A673 (cell line): ENCODE results near the gene ADCY3. TPM values are rescaled to one million over a fixed set of nuclear protein-coding genes. Genes with fewer than 3 reads are reported as not detected.

Experiments used
- BruUV-seq: library from RNA; stranded (reverse); fragments of 400-500 nt; replicated peaks from 2 replicates; lab custom pipeline; 2021; lab: Mats Ljungman, UMichigan
- CTCF ChIA-PET: fragments of 300-600 bp; sonication (Branson Sonifier 250); formaldehyde crosslinking; loops from one replicate; lab custom pipeline; 2022; ENCODE audit warnings: antibody characterized with exemption; lab: Charles Lee
- POLR2A ChIA-PET: fragments of 300-600 bp; sonication (Branson Sonifier 250); formaldehyde crosslinking; loops from one replicate; lab custom pipeline; 2022; ENCODE audit warnings: antibody characterized with exemption; ENCODE audit not compliant: low non-redundant PET; lab: Charles Lee
- DNase-seq: peaks from one replicate; pipeline ENCODE4 v3.0.0-alpha.2; 2015; ENCODE audit warnings: low spot score
- H3K27ac ChIP-seq: fragments of 200-600 bp; sonication (generic); 2 replicates; pipeline ENCODE4 v1.5.1; 2016; ENCODE audit warnings: mixed run types, low read depth, mild to moderate bottlenecking, mixed read lengths, antibody characterized with exemption, low read length; ENCODE audit not compliant: poor library complexity, severe bottlenecking
- H3K27me3 ChIP-seq: fragments of 200-600 bp; sonication (generic); replicated peaks from 2 replicates; pipeline ENCODE4 v1.6.1; 2017; ENCODE audit warnings: mixed run types, low read depth, mild to moderate bottlenecking, mixed read lengths, antibody characterized with exemption, low read length; ENCODE audit not compliant: insufficient read depth, poor library complexity
- H3K36me3 ChIP-seq: fragments of 200-600 bp; sonication (generic); 2 replicates; pipeline ENCODE4 v1.6.1; 2016; ENCODE audit warnings: mixed run types, mild to moderate bottlenecking, mixed read lengths, antibody characterized with exemption, low read length; ENCODE audit not compliant: insufficient read depth, poor library complexity, severe bottlenecking
- H3K4me1 ChIP-seq: fragments of 200-600 bp; sonication (generic); 2 replicates; pipeline ENCODE4 v1.6.1; 2017; ENCODE audit warnings: mixed run types, mild to moderate bottlenecking, mixed read lengths, antibody characterized with exemption, low read length; ENCODE audit not compliant: insufficient read depth, poor library complexity, severe bottlenecking
- H3K4me3 ChIP-seq: fragments of 200-600 bp; sonication (generic); 2 replicates; pipeline ENCODE4 v1.5.1; 2016; ENCODE audit warnings: low read depth, mixed run types, mild to moderate bottlenecking, mixed read lengths, low read length; ENCODE audit not compliant: poor library complexity, severe bottlenecking
- H3K9me3 ChIP-seq: fragments of 200-600 bp; sonication (generic); 2 replicates; pipeline ENCODE4 v1.6.1; 2016; ENCODE audit warnings: mixed run types, low read depth, mild to moderate bottlenecking, mixed read lengths, antibody characterized with exemption, low read length; ENCODE audit not compliant: poor library complexity, severe bottlenecking
- CTCF ChIP-seq: fragments of 300-800, 200-600 bp; sonication (generic); conservative IDR thresholded peaks from 2 replicates; pipeline ENCODE4 v1.5.1; 2017; ENCODE audit warnings: low read depth, mild to moderate bottlenecking, antibody characterized with exemption, low read length, moderate library complexity, mixed read lengths
- EZH2 ChIP-seq: fragments of 200-600 bp; sonication (generic); IDR thresholded peaks from 2 replicates; pipeline ENCODE4 v1.6.1; 2017; ENCODE audit warnings: borderline replicate concordance, low read depth, mild to moderate bottlenecking, mixed read lengths, antibody characterized with exemption, low read length; ENCODE audit not compliant: poor library complexity, severe bottlenecking
- intact Hi-C: fragments of 100-400 bp; cut with micrococcal nuclease; formaldehyde crosslinking; loops from one replicate; pipeline ENCODE4 v1.10.0; 2022; ENCODE audit not compliant: unreplicated experiment
- total RNA-seq: library from RNA; stranded (reverse); gene quantifications from 2 replicates; pipeline ENCODE4 v1.2.3, GENCODE V29; 2021

The ADCY3 gene
- total RNA-seq, 1 experiment from 2014 or later = 42.2 TPM

GRCh38 chr2:24883946-24884345 lies 36.1 kb downstream of the ADCY3 start:
- Histone ChIP-seq H3K27ac (no peak overlapping the region), H3K27me3 (no peaks in the 10 kb centered on the region), H3K4me3 (no peak overlapping the region), H3K9me3 (no peaks in the 10 kb centered on the region), H3K36me3 (no peaks in the 10 kb centered on the region), H3K4me1 (no peaks in the 10 kb centered on the region)
- intact Hi-C loops = no loop called here
- ChIA-PET CTCF (no interaction called here), POLR2A (no interaction called here)
- no peak for DNase-seq
- no TSS peak for BruUV-seq
- TF ChIP-seq CTCF (no peak), EZH2 (no peak)

- Histone ChIP-seq H3K4me1 (no peaks in the 10 kb centered on the region), H3K36me3 (no peaks in the 10 kb centered on the region), H3K4me3 (no peak overlapping the region), H3K27ac (no peak overlapping the region), H3K27me3 (no peaks in the 10 kb centered on the region), H3K9me3 (no peaks in the 10 kb centered on the region)
- DNase-seq = no peak
- intact Hi-C loops = no loop called here
- no TSS peak for BruUV-seq
- peak; percentile 44 for TF ChIP-seq CTCF
- TF ChIP-seq EZH2 = no peak
- ChIA-PET POLR2A (no interaction called here), CTCF (no interaction called here)
Observed at GRCh38 chr2:24881623-24882022, 38.4 kb downstream of the ADCY3 start.

GRCh38 chr2:24881158-24881557 lies 38.9 kb downstream of the ADCY3 start:
- Histone ChIP-seq H3K27ac (no peak overlapping the region), H3K4me1 (no peaks in the 10 kb centered on the region), H3K9me3 (no peaks in the 10 kb centered on the region), H3K36me3 (no peaks in the 10 kb centered on the region), H3K27me3 (no peaks in the 10 kb centered on the region), H3K4me3 (no peak overlapping the region)
- TF ChIP-seq EZH2 (no peak), CTCF (no peak)
- intact Hi-C loops = no loop called here
- POLR2A ChIA-PET = interaction anchor here (1.0 kb wide), 1 partner anchor 8 kb away, joined by 3 read pairs; no protein-coding TSS in a partner anchor
- no TSS peak for BruUV-seq
- CTCF ChIA-PET = no interaction called here
- no peak for DNase-seq
